Endothelial cell of umbilical vein (primary cell): ENCODE data around the gene RAB6B. TPM values are rescaled to one million over a fixed set of nuclear protein-coding genes. Genes with fewer than 3 reads are reported as not detected.

ENCODE experiments used
- BruUV-seq: library from RNA; stranded (reverse); fragments of 400-500 nt; replicated peaks from 2 replicates; lab custom pipeline; 2021; lab: Mats Ljungman, UMichigan
- CTCF ChIA-PET: fragments of 300-600, 350-600 bp; sonication (Branson Sonifier 250); formaldehyde crosslinking; loops from one replicate; lab custom pipeline; 2021; ENCODE audit warnings: antibody characterized with exemption, inconsistent platforms; lab: Charles Lee
- POLR2A ChIA-PET: fragments of 300-600, 350-600 bp; sonication (Branson Sonifier 250); formaldehyde crosslinking; loops from one replicate; lab custom pipeline; 2021; ENCODE audit warnings: antibody characterized with exemption, inconsistent platforms; lab: Charles Lee
- DNase-seq: peaks from one replicate; pipeline ENCODE4 v3.0.0-alpha.2; 2011; ENCODE audit warnings: low read depth, low spot score
- FAIRE-seq: peaks from 2 replicates; lab custom pipeline; 2011; peaks lifted over from hg19 to GRCh38; lab: Jason Lieb, UNC
- H2AFZ ChIP-seq: 2 replicates; pipeline ENCODE4 v1.6.0; 2012; ENCODE audit warnings: low read depth, low read length, control low read depth, inconsistent platforms
- H3K27ac ChIP-seq: 2 replicates; pipeline ENCODE4 v1.5.1; 2011; ENCODE audit warnings: low read depth, mild to moderate bottlenecking, control low read depth, low read length, moderate library complexity; ENCODE audit not compliant: insufficient read depth
- H3K27me3 ChIP-seq, 2 experiments: 2 replicates each; pipeline versions ENCODE4 v1.6.0 to v1.6.1; 2011; ENCODE audit warnings: low read length in 2 of 2, mixed read lengths in 1 of 2; ENCODE audit not compliant: control insufficient read depth in 2 of 2, insufficient read depth in 2 of 2
- H3K36me3 ChIP-seq, 2 experiments: 2 replicates in 1 of 2; 3 replicates in 1 of 2; pipeline ENCODE4 v1.5.1; 2011; ENCODE audit warnings: low read length in 2 of 2, mild to moderate bottlenecking in 1 of 2, moderate library complexity in 1 of 2; ENCODE audit not compliant: control insufficient read depth in 2 of 2, insufficient read depth in 2 of 2; ENCODE audit errors: extremely low read depth in 1 of 2
- H3K4me1 ChIP-seq: 3 replicates; pipeline ENCODE4 v1.5.1; 2011; ENCODE audit warnings: mild to moderate bottlenecking, low read length; ENCODE audit not compliant: control insufficient read depth, insufficient read depth; ENCODE audit errors: extremely low read depth
- H3K4me2 ChIP-seq: 2 replicates; pipeline ENCODE4 v1.6.1; 2011; ENCODE audit warnings: low read length, control low read depth, mixed read lengths; ENCODE audit not compliant: insufficient read depth
- H3K4me3 ChIP-seq, 3 experiments: fragments of 200-600 bp in 1 of 3; sonication (generic), shearing (Covaris generic) in 1 of 3; replicated peaks in 1 of 3; 2 replicates each; pipeline ENCODE4 v1.5.1; 2011 to 2016; ENCODE audit warnings: control low read depth in 3 of 3, low read length in 3 of 3, mild to moderate bottlenecking in 2 of 3, inconsistent platforms in 1 of 3, low read depth in 1 of 3, moderate library complexity in 1 of 3; ENCODE audit not compliant: insufficient read depth in 1 of 3
- H3K79me2 ChIP-seq: 2 replicates; pipeline ENCODE4 v1.6.0; 2012; ENCODE audit warnings: low read length, inconsistent platforms; ENCODE audit not compliant: control insufficient read depth, insufficient read depth
- H3K9ac ChIP-seq: replicated peaks from 2 replicates; pipeline ENCODE3; 2011; ENCODE audit warnings: low read length, control low read depth; ENCODE audit not compliant: insufficient read depth; ENCODE audit errors: extremely low read depth
- H3K9me1 ChIP-seq: replicated peaks from 3 replicates; pipeline ENCODE4 v1.6.0; 2011; ENCODE audit warnings: mild to moderate bottlenecking, low read length; ENCODE audit not compliant: control insufficient read depth, insufficient read depth; ENCODE audit errors: extremely low read depth
- H3K9me3 ChIP-seq: replicated peaks from 2 replicates; pipeline ENCODE4 v1.5.1; 2012; ENCODE audit warnings: low read length, inconsistent platforms; ENCODE audit not compliant: control insufficient read depth, insufficient read depth
- H4K20me1 ChIP-seq: replicated peaks from 2 replicates; pipeline ENCODE3; 2011; ENCODE audit warnings: mild to moderate bottlenecking, low read length; ENCODE audit not compliant: control insufficient read depth, insufficient read depth; ENCODE audit errors: extremely low read depth
- CTCF ChIP-seq, 2 donors: IDR thresholded peaks; 1 replicate in 1 of 2; 2 replicates in 1 of 2; pipeline ENCODE4 v1.5.1; 2011; ENCODE audit warnings: low read length in 2 of 2, mild to moderate bottlenecking in 2 of 2, moderate library complexity in 2 of 2, control low read depth in 1 of 2, inconsistent platforms in 1 of 2, low read depth in 1 of 2; ENCODE audit not compliant: insufficient read depth in 1 of 2; ENCODE audit errors: extremely low read depth in 1 of 2
- EZH2 ChIP-seq: IDR thresholded peaks from 2 replicates; pipeline ENCODE4 v1.6.1; 2012; ENCODE audit warnings: borderline replicate concordance, low read depth, mild to moderate bottlenecking, moderate library complexity, low read length, inconsistent platforms; ENCODE audit not compliant: severe bottlenecking
- FOS ChIP-seq: IDR thresholded peaks from 2 replicates; pipeline ENCODE4 v1.6.1; 2011; ENCODE audit warnings: mild to moderate bottlenecking, low read length, moderate library complexity, borderline replicate concordance; ENCODE audit not compliant: insufficient read depth
- GATA2 ChIP-seq: IDR thresholded peaks from 2 replicates; pipeline ENCODE4 v1.7.0; 2011; ENCODE audit warnings: low read depth, mild to moderate bottlenecking, moderate library complexity, mixed read lengths, low read length; ENCODE audit not compliant: insufficient read length, insufficient read depth
- JUN ChIP-seq: IDR thresholded peaks from 2 replicates; pipeline ENCODE4 v1.6.1; 2011; ENCODE audit warnings: borderline replicate concordance, low read depth; ENCODE audit not compliant: insufficient read length, insufficient read depth
- MAX ChIP-seq: IDR thresholded peaks from 2 replicates; pipeline ENCODE4 v1.6.1; 2011; ENCODE audit not compliant: insufficient read depth, insufficient read length
- MYC ChIP-seq: IDR thresholded peaks from one replicate; pipeline ENCODE4 v1.6.1; 2011; ENCODE audit warnings: mild to moderate bottlenecking, low read depth, low read length
- POLR2A ChIP-seq: IDR thresholded peaks from 2 replicates; pipeline ENCODE4 v1.6.1; 2012; ENCODE audit warnings: low read depth, mild to moderate bottlenecking, control low read depth, low read length
- POLR2AphosphoS5 ChIP-seq: IDR thresholded peaks from 2 replicates; pipeline ENCODE4 v1.6.1; 2012; ENCODE audit warnings: low read depth, mild to moderate bottlenecking, control low read depth, low read length, moderate library complexity; ENCODE audit not compliant: insufficient read depth
- dilution Hi-C: fragments of 300-500 bp; cut with MboI; formaldehyde crosslinking; loops from one replicate; pipeline ENCODE4 v1.15.0; 2019; ENCODE audit warnings: low sequenced_read_pairs; ENCODE audit not compliant: extremely low pct_ligation_motif_present
- intact Hi-C: fragments of 100-400 bp; cut with micrococcal nuclease; formaldehyde crosslinking; loops from one replicate; pipeline ENCODE4 v1.10.0; 2022
- polyA plus RNA-seq, 4 experiments: library from polyadenylated mRNA; depleted of rRNA in 3 of 4; stranded (reverse) in 3 of 4; unstranded in 1 of 4; fragments of >200 nt; gene quantifications; 2 replicates each; pipeline versions ENCODE4 v1.2.1 to v1.2.3, GENCODE V29; 2011 to 2012; ENCODE audit warnings: missing spikeins in 1 of 4
- total RNA-seq: library from RNA; stranded (reverse); gene quantifications from 2 replicates; pipeline ENCODE4 v1.2.3, GENCODE V29; 2021

RAB6B gene
- total and polyA plus RNA-seq, 2 donors (not counting 3 experiments of a cell fraction or from before 2014, with no cell fraction given), result 1.7 to 6.7 TPM

- Histone ChIP-seq H3K4me2 (no peak overlapping the region), H3K9me1 (no peaks in the 10 kb centered on the region), H3K36me3 (no peaks in the 10 kb centered on the region), H3K9me3 (no peaks in the 10 kb centered on the region), H3K4me1 (no peaks in the 10 kb centered on the region), H3K4me3 (no peak overlapping the region), H2AFZ (no peak overlapping the region), H3K27ac (no peak overlapping the region), H3K9ac (no peak overlapping the region), H4K20me1 (no peaks in the 10 kb centered on the region), H3K27me3 (no peaks in the 10 kb centered on the region), H3K79me2 (no peaks in the 10 kb centered on the region)
- DNase-seq (no peak), FAIRE-seq (no peak)
- no TSS peak for BruUV-seq
- ChIA-PET CTCF (no interaction called here), POLR2A (no interaction called here)
- no peak for TF ChIP-seq JUN
- TF ChIP-seq EZH2, result no peak
- no peak for TF ChIP-seq CTCF (IDR thresholded peaks at IDR 0.05; ENCODE audit: extremely low read depth in 1 of 2, insufficient read depth in 1 of 2, low read depth in 1 of 2, low read length in 2 of 2)
- no peak for TF ChIP-seq POLR2AphosphoS5
- no peak for TF ChIP-seq MYC
- no peak for TF ChIP-seq POLR2A
- TF ChIP-seq MAX, result no peak
- TF ChIP-seq FOS, result no peak
- no peak for TF ChIP-seq GATA2
- dilution Hi-C loops (no loop called here), intact Hi-C loops (no loop called here)
Measured at GRCh38 chr3:133857767-133858166, 37.9 kb downstream of the RAB6B start.
